ENCODE results near the gene PDILT. TPM values are rescaled to one million over a fixed set of nuclear protein-coding genes. Genes with fewer than 3 reads are reported as not detected.

Gene PDILT
- total and polyA plus RNA-seq, 2 of the 8 experiments (the other 6 are each of a cell fraction or from before 2014, with no cell fraction given): not detected

DNA sequence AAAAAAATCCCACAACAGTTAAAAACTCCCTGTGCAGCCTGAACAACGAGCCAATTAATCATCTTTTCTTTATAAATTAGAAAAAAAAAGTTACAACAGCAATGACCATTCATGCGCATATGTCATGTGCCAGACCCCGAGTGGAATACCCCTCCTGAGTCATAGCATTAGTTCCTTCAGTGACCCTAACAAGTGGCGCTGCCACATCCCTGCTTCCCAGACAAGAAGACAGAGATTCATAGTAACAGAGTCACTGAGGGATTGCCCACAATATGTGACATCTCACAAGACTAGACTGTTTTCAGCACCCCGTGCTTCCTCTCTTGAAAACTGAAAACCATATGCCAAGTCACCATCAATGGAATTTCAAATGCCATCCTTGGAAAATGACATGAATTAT lies 59.9 kb downstream of the PDILT start:
- TF ChIP-seq, protein P1, sequence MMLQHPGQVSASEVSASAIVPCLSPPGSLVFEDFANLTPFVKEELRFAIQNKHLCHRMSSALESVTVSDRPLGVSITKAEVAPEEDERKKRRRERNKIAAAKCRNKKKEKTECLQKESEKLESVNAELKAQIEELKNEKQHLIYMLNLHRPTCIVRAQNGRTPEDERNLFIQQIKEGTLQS (IDR thresholded peaks at IDR 0.05; ENCODE audit: insufficient read depth, low read depth, low read length): no peak
- TF ChIP-seq ZNF274 (IDR thresholded peaks at IDR 0.05; ENCODE audit: borderline replicate concordance, extremely low read depth, low read length) (no peak), FOSL1 (IDR thresholded peaks at IDR 0.05; ENCODE audit: insufficient read depth, low read depth, low read length) (no peak), ASH2L (IDR thresholded peaks at IDR 0.05; ENCODE audit: low read length) (no peak), CEBPB (IDR thresholded peaks at IDR 0.05; ENCODE audit: low read depth, low read length) (no peak), HDAC6 (IDR thresholded peaks at IDR 0.05; ENCODE audit: low read depth, low read length) (no peak), BCL11A (IDR thresholded peaks at IDR 0.05; ENCODE audit: low read depth in 2 of 2, low read length in 2 of 2) (no peak), TEAD4 (IDR thresholded peaks at IDR 0.05; ENCODE audit: low read depth, low read length) (no peak), TBP (IDR thresholded peaks at IDR 0.05; ENCODE audit: low read depth, low read length) (no peak), BRCA1 (IDR thresholded peaks at IDR 0.05; ENCODE audit: low read depth, low read length) (no peak), JUN (IDR thresholded peaks at IDR 0.05; ENCODE audit: low read depth, low read length) (no peak), POLR2AphosphoS5 (IDR thresholded peaks at IDR 0.05; ENCODE audit: low read depth, low read length) (no peak)
- TF ChIP-seq, protein P2, sequence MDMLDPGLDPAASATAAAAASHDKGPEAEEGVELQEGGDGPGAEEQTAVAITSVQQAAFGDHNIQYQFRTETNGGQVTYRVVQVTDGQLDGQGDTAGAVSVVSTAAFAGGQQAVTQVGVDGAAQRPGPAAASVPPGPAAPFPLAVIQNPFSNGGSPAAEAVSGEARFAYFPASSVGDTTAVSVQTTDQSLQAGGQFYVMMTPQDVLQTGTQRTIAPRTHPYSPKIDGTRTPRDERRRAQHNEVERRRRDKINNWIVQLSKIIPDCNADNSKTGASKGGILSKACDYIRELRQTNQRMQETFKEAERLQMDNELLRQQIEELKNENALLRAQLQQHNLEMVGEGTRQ (IDR thresholded peaks at IDR 0.05; ENCODE audit: low read length): no peak
- no peak overlapping the region for H3K14ac ChIP-seq (ENCODE audit: insufficient read length)
- H3K4ac ChIP-seq (replicated peaks; ENCODE audit: insufficient read length, low read depth, low read length): no peak overlapping the region
- H3K4me1 ChIP-seq (replicated peaks in 1 of 4; ENCODE audit: control insufficient read depth in 3 of 4, insufficient read depth in 4 of 4, low read length in 3 of 4): no peaks in the 10 kb centered on the region; a peak in 2 of 7 replicates
- no peak overlapping the region for H2AK5ac ChIP-seq (ENCODE audit: low read depth, low read length)
- H3K79me1 ChIP-seq (ENCODE audit: low read depth, low read length): no peaks in the 10 kb centered on the region
- H2BK120ac ChIP-seq (replicated peaks; ENCODE audit: low read depth, low read length): no peak overlapping the region
- no peak overlapping the region for H4K8ac ChIP-seq (ENCODE audit: extremely low read depth, insufficient read depth, low read length)
- H4K20me1 ChIP-seq (replicated peaks in 1 of 2; ENCODE audit: control insufficient read depth in 1 of 2, insufficient read depth in 2 of 2, low read length in 2 of 2): no peaks in the 10 kb centered on the region
- H3K56ac ChIP-seq (replicated peaks; ENCODE audit: insufficient read length, low read depth, low read length): no peak overlapping the region
- no peaks in the 10 kb centered on the region for H3K36me3 ChIP-seq (ENCODE audit: control insufficient read depth in 2 of 4, insufficient read depth in 4 of 4, low read length in 3 of 4)
- H3K27ac ChIP-seq (ENCODE audit: low read depth, low read length): no peak overlapping the region
- no peak overlapping the region for H3K23ac ChIP-seq (ENCODE audit: insufficient read length)
- WGBS, 2 experiments (ENCODE audit: extremely low coverage in 1 of 2, insufficient coverage in 1 of 2, insufficient read length in 1 of 2, insufficient replicate concordance in 2 of 2, low coverage in 1 of 2, low lambda C conversion rate in 2 of 2, missing lambda C conversion rate in 1 of 2): 90% methylated on average over 5 of the region's 5 CpGs; no CpG with 5 or more reads in 1 of the 2 experiments
- no peak for FAIRE-seq
- H3K4me3 ChIP-seq (ENCODE audit: extremely low read depth in 1 of 4, insufficient read depth in 2 of 4, low read depth in 3 of 4, low read length in 4 of 4): no peak overlapping the region
- H2BK12ac ChIP-seq (ENCODE audit: low read depth, low read length): no peak overlapping the region
- no peak overlapping the region for H4K5ac ChIP-seq (ENCODE audit: insufficient read length, low read depth, low read length)
- ChIA-PET POLR2A (ENCODE audit: partially characterized antibody) (no interaction called here), CTCF (ENCODE audit: partially characterized antibody) (interaction anchor here (1.3 to 1.5 kb wide), 2 partner anchors 28 to 437 kb away, joined by 3 to 5 read pairs; no protein-coding TSS in a partner anchor)
- no peak overlapping the region for H2AFZ ChIP-seq (ENCODE audit: low read length)
- no peak overlapping the region for H2BK20ac ChIP-seq (ENCODE audit: low read length)
- no peaks in the 10 kb centered on the region for H3K23me2 ChIP-seq (ENCODE audit: low read depth, low read length)
- H3K27me3 ChIP-seq (replicated peaks in 1 of 4; ENCODE audit: control insufficient read depth in 3 of 4, extremely low read depth in 1 of 4, insufficient read depth in 3 of 4, low read length in 3 of 4): no peaks in the 10 kb centered on the region
- no peak overlapping the region for H2BK5ac ChIP-seq (ENCODE audit: low read depth, low read length)
- H2BK15ac ChIP-seq (ENCODE audit: low read length): no peak overlapping the region
- H3K79me2 ChIP-seq (ENCODE audit: control insufficient read depth in 1 of 2, insufficient read depth in 2 of 2, low read length in 2 of 2): no peaks in the 10 kb centered on the region
- DNase-seq (ENCODE audit: low read depth in 1 of 2, low spot score in 2 of 2): no peak
- H3K18ac ChIP-seq (ENCODE audit: extremely low read depth, low read length): no peak overlapping the region
- H3K9me3 ChIP-seq (ENCODE audit: insufficient read depth in 2 of 2, low read depth in 1 of 2, low read length in 1 of 2): no peaks in the 10 kb centered on the region
- no peak overlapping the region for H3K9ac ChIP-seq (replicated peaks in 1 of 4; ENCODE audit: extremely low read depth in 1 of 4, low read depth in 3 of 4, low read length in 3 of 4)
- no peak overlapping the region for H4K91ac ChIP-seq (replicated peaks; ENCODE audit: insufficient read length, low read length)
- H3K4me2 ChIP-seq (ENCODE audit: insufficient read depth in 1 of 2, low read depth in 2 of 2, low read length in 2 of 2): no peak overlapping the region

Data from H1 (cell line).